A673 (cell line): ENCODE results near the gene PPFIBP1.

ENCODE experiments used
- CTCF ChIP-seq: fragments of 300-800, 200-600 bp; sonication (generic); conservative IDR thresholded peaks from 2 replicates; pipeline ENCODE4 v1.5.1; 2017; ENCODE audit warnings: low read depth, mild to moderate bottlenecking, antibody characterized with exemption, low read length, moderate library complexity, mixed read lengths
- EZH2 ChIP-seq: fragments of 200-600 bp; sonication (generic); IDR thresholded peaks from 2 replicates; pipeline ENCODE4 v1.6.1; 2017; ENCODE audit warnings: borderline replicate concordance, low read depth, mild to moderate bottlenecking, mixed read lengths, antibody characterized with exemption, low read length; ENCODE audit not compliant: poor library complexity, severe bottlenecking

GRCh38 chr12:27618836-27619235, 94.8 kb downstream of the PPFIBP1 start:
- TF ChIP-seq CTCF (no peak), EZH2 (no peak)
